DND-41 (cell line): ENCODE measurements around the gene ATAD5.

ENCODE experiments used
- ATAC-seq: fragments of 200-7000 bp; cut with Tn5 transposase; 3 replicates; pipeline ENCODE4 v1.9.1; 2021; ENCODE audit warnings: low read depth; ENCODE audit not compliant: insufficient read depth
- DNase-seq: peaks from one replicate; pipeline ENCODE4 v3.0.0-alpha.2; 2020
- H2AFZ ChIP-seq: 2 replicates; pipeline ENCODE4 v1.6.0; 2012; ENCODE audit warnings: low read depth, low read length
- H3K27ac ChIP-seq: 2 replicates; pipeline ENCODE4 v1.5.1; 2012; ENCODE audit warnings: low read length, inconsistent platforms
- H3K27me3 ChIP-seq: fragments of 200-600 bp; sonication (generic); 2 replicates; pipeline ENCODE4 v1.6.0; 2012; ENCODE audit warnings: low read length, mild to moderate bottlenecking, inconsistent platforms; ENCODE audit not compliant: insufficient read depth, poor library complexity
- H3K36me3 ChIP-seq: 2 replicates; pipeline ENCODE4 v1.5.1; 2012; ENCODE audit warnings: low read length, inconsistent platforms; ENCODE audit not compliant: insufficient read depth
- H3K4me1 ChIP-seq: 2 replicates; pipeline ENCODE4 v1.5.1; 2012; ENCODE audit warnings: mild to moderate bottlenecking, low read length; ENCODE audit not compliant: insufficient read depth
- H3K4me2 ChIP-seq: 2 replicates; pipeline ENCODE4 v1.6.0; 2012; ENCODE audit warnings: mild to moderate bottlenecking, moderate library complexity, low read length, inconsistent platforms; ENCODE audit not compliant: insufficient read depth
- H3K4me3 ChIP-seq, 2 experiments: fragments of 200-600 bp in 1 of 2; shearing (Covaris generic) in 1 of 2; 2 replicates each; pipeline ENCODE4 v1.5.1; 2012 to 2016; ENCODE audit warnings: inconsistent platforms in 2 of 2, low read length in 2 of 2, mild to moderate bottlenecking in 2 of 2, low read depth in 1 of 2, moderate library complexity in 1 of 2
- H3K79me2 ChIP-seq: 2 replicates; pipeline ENCODE4 v1.6.0; 2012; ENCODE audit warnings: low read length, inconsistent platforms; ENCODE audit not compliant: insufficient read depth
- H3K9ac ChIP-seq: 2 replicates; pipeline ENCODE4 v1.6.0; 2012; ENCODE audit warnings: low read depth, mild to moderate bottlenecking, inconsistent platforms, low read length, moderate library complexity
- H3K9me3 ChIP-seq: 2 replicates; pipeline ENCODE4 v1.5.1; 2012; ENCODE audit warnings: low read length, moderate library complexity, mild to moderate bottlenecking, inconsistent platforms; ENCODE audit not compliant: insufficient read depth, severe bottlenecking
- H4K20me1 ChIP-seq: 2 replicates; pipeline ENCODE4 v1.6.0; 2012; ENCODE audit warnings: low read length; ENCODE audit not compliant: insufficient read depth
- EZH2 ChIP-seq: IDR thresholded peaks from 3 replicates; pipeline ENCODE4 v1.6.1; 2012; ENCODE audit warnings: borderline replicate concordance, low read depth, mild to moderate bottlenecking, moderate library complexity, low read length, inconsistent platforms; ENCODE audit not compliant: severe bottlenecking
- TF ChIP-seq, protein P1 (sequence below): IDR thresholded peaks from 2 replicates; pipeline ENCODE4 v1.5.1; 2012; ENCODE audit warnings: borderline replicate concordance, low read length, moderate library complexity, mild to moderate bottlenecking; ENCODE audit not compliant: poor library complexity, severe bottlenecking; ENCODE audit errors: extremely low read depth

ATAD5 gene

DNA sequence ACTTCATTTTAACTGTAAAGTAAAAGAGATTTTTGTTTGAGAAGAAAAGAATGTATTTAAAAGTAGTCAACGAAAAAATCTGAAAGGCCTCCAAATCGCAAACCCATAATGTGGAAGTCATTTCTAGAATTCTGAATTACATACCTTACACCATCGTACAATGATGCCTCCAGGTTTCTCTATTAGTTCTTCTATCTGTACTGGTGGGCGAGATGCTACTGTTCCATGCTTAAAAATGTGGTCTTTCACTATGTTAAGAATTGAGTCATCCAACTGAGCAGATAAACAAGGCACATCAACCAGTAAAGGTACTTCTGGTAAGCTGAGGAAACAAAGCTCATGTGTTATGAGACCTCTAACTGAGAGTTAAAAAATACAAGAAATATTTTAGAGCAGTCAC lies 35.8 kb upstream of the ATAD5 start:
- Histone ChIP-seq H3K4me3 (no peak overlapping the region), H4K20me1 (0 out of 2 replicates have a peak, but pooled peaks cover 4% of the 10 kb centered on the region), H3K36me3 (peaks cover 80% of the 10 kb centered on the region), H3K4me2 (no peak overlapping the region), H3K27me3 (no peaks in the 10 kb centered on the region), H3K27ac (no peak overlapping the region), H3K9ac (no peak overlapping the region), H3K4me1 (no peaks in the 10 kb centered on the region), H3K79me2 (no peaks in the 10 kb centered on the region), H3K9me3 (no peaks in the 10 kb centered on the region), H2AFZ (no peak overlapping the region)
- DNase-seq (no peak), ATAC-seq (no peak)
- TF ChIP-seq, protein P1, sequence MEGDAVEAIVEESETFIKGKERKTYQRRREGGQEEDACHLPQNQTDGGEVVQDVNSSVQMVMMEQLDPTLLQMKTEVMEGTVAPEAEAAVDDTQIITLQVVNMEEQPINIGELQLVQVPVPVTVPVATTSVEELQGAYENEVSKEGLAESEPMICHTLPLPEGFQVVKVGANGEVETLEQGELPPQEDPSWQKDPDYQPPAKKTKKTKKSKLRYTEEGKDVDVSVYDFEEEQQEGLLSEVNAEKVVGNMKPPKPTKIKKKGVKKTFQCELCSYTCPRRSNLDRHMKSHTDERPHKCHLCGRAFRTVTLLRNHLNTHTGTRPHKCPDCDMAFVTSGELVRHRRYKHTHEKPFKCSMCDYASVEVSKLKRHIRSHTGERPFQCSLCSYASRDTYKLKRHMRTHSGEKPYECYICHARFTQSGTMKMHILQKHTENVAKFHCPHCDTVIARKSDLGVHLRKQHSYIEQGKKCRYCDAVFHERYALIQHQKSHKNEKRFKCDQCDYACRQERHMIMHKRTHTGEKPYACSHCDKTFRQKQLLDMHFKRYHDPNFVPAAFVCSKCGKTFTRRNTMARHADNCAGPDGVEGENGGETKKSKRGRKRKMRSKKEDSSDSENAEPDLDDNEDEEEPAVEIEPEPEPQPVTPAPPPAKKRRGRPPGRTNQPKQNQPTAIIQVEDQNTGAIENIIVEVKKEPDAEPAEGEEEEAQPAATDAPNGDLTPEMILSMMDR, result no peak
- no peak for TF ChIP-seq EZH2

DNA sequence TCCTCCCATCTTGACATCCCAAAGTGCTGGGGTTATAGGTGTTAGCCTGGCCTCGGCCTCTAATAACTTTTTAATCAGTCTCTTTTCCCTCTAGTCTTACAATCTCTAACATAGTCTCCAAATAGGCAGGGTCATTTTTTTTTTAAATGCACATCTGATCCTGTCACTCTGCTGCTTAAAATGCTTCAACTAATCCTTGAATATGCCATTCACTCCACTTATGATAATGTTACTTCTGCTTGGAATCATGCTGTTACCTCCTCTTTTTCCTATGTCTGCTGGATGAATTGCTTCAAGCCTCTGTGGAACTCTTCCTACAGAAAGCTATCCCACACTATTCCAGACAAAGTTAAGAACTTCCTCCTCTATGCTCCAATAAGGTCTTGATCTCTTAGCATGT lies 30.1 kb upstream of the ATAD5 start:
- Histone ChIP-seq H3K4me1 (no peaks in the 10 kb centered on the region), H3K4me2 (no peak overlapping the region), H4K20me1 (0 out of 2 replicates have a peak, but pooled peaks cover 4% of the 10 kb centered on the region), H2AFZ (no peak overlapping the region), H3K79me2 (peaks cover 24% of the 10 kb centered on the region), H3K4me3 (no peak overlapping the region), H3K27me3 (no peaks in the 10 kb centered on the region), H3K36me3 (peaks cover 67% of the 10 kb centered on the region), H3K9ac (no peak overlapping the region), H3K27ac (no peak overlapping the region), H3K9me3 (no peaks in the 10 kb centered on the region)
- no peak for TF ChIP-seq EZH2
- TF ChIP-seq, protein P1, result no peak
- ATAC-seq, result no peak
- no peak for DNase-seq

DNA sequence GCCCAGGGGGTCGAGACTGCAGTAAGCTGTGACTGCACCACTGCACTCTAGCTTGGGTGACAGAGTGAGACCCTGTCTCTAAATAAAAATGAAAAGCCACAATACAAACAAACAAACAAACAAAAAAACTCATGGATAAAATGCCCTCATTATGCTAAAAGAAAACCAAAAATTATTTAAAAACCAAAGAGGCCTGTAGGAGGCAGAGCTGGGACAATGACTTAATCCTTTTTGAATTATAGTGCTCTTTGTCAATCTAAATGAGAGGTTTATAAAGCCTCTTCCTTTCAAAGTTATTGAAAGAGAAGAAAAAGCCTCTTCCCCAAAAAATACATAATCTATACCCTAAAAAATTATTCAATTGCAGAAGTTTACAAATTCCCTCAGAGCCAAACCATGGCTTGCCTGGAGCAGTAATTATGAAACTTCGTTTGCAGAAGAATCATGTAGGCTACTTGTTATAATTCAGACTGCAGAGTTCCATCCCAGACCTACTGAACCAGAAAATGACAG lies 25.8 kb upstream of the ATAD5 start:
- TF ChIP-seq, protein P1, result peak; percentile 17
- no peak for TF ChIP-seq EZH2
- no peaks in the 10 kb centered on the region for H3K27me3 ChIP-seq
- H3K9ac ChIP-seq, result no peak overlapping the region
- H2AFZ ChIP-seq, result no peak overlapping the region
- no peak for DNase-seq
- H3K4me1 ChIP-seq, result peaks cover 25% of the 10 kb centered on the region
- ATAC-seq, result no peak
- H3K79me2 ChIP-seq, result peaks cover 57% of the 10 kb centered on the region
- H3K9me3 ChIP-seq, result no peaks in the 10 kb centered on the region
- no peaks in the 10 kb centered on the region; the same call in 1 of the 2 replicates for H4K20me1 ChIP-seq
- no peak overlapping the region for H3K27ac ChIP-seq
- H3K36me3 ChIP-seq, result peaks cover 37% of the 10 kb centered on the region
- H3K4me3 ChIP-seq, result no peak overlapping the region
- H3K4me2 ChIP-seq, result no peak overlapping the region
